ENCODE data around the gene PKD1L1.

GRCh38 chr7:47979832-47980181, 31.5 kb upstream of the PKD1L1 start:
- no peak for TF ChIP-seq CTCF (IDR thresholded peaks at IDR 0.05)
- no peak for TF ChIP-seq POLR2AphosphoS5 (IDR thresholded peaks at IDR 0.05)
- no peak for TF ChIP-seq POLR2A (IDR thresholded peaks at IDR 0.05)

Measured in prostate gland (tissue), 2 donors.